PC-9 (cell line): ENCODE data around the gene POU1F1.

Experiments used
- CTCF ChIP-seq: fragments of 200-600 bp; sonication (generic); conservative IDR thresholded peaks from 2 replicates; pipeline ENCODE4 v1.6.1; 2017; ENCODE audit warnings: mixed run types, antibody characterized with exemption, mild to moderate bottlenecking, moderate library complexity
- EZH2 ChIP-seq: fragments of 200-600 bp; sonication (generic); IDR thresholded peaks from 2 replicates; pipeline ENCODE4 v1.8.0; 2017; ENCODE audit warnings: antibody characterized with exemption, low read depth

- TF ChIP-seq CTCF (no peak), EZH2 (no peak)
Measured at GRCh38 chr3:87233805-87234204, 42.6 kb downstream of the POU1F1 start.
